Measurements from ENCODE around the gene KRTAP12-4.
A peak's percentile ranks its signal among the peaks of the same experiment; 100 is the strongest.

Gene KRTAP12-4

DNA sequence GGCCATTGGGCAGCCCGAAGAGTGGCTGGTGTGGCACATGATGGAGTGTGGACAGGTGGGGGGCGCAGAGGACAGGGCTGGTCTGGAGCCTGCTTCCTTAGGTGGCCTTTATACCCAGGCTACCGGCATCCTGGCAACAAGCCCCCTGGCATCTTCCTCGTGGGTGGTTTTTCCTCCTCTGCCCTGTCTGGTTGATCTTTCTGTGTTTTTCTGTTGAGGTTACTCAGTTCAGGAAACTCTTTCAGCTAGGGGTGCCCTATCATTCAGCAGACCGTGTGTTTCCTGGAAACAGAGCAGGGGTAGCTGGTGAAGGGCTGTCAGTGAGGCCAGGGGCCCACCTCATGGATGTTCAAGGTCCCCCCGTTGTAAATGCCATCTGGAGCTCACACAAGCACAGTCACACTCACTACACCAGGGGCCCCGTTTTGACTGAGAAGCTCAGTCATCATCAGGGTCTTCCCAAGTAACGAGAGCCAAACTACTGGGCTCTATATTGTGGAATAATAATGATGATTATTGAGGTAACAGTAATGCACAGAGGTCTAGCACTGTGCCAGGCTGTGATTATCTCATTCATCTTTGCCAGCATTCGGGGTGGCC is at the start of gene KRTAP12-4:
TSS of gene KRTAP12-4 (minus strand) at position 84 of the 600 bp plus-strand sequence. CDS start at position 39, 45 bp downstream.
- DNase-seq: no peak

DNA sequence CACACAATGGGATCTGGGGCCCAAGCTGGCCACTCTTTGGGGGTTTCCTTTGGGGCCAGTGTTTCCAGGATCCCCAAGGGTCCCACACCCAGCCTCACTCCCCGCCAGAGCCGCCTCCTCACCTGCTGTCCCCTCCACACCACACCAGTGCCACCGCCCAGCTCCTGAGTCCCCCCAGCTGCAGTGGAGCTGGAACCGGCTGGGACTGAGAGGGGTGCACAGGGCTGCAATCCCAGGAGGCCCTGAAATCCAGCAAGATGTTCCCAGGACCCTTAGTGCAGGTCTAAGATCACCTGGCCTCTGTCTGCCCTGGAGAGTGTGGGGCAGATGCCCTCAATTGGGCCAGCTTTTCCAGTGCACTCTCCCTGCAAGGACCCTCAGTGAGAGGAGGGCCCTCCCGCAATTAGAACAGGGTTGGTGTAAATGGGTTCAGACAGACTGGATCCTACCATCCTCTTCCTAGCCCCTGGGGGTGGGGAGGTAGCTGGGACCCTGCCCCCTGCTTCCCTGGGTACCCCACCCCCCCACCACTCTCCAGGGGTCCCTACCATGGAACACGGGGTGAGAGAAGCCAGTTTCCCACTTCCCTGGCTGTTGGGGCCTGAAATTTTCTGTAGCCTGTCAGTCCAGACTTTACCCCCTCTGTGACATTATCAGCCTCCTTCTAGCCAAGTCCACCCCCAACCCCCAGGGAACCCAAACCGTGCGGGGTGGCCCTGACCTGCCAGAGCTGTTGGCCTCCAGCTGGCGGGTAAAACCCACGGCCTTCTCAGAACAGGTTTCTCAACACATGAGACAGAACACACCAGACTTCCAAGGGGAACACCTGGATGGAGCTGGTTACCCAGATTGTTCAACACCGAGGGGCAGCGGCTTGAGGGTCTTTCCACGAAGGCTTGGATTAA is 49.5 kb upstream of the KRTAP12-4 start:
- DNase-seq: peak in 1 of 2 donors; percentile 11

GRCh38 chr21:44702973-44703730 is 48.7 kb upstream of the KRTAP12-4 start:
- peak in 1 of 2 donors; percentile 17 for DNase-seq

- peak in 1 of 2 donors; percentile 8 for DNase-seq
Observed at GRCh38 chr21:44702111-44702972, 47.9 kb upstream of the KRTAP12-4 start.

- DNase-seq: peak in 1 of 2 donors; percentile 9
Observed at GRCh38 chr21:44701541-44701940, 47.1 kb upstream of the KRTAP12-4 start.

- peak in 1 of 2 donors; percentile 1 for DNase-seq
Observed at GRCh38 chr21:44701023-44701400, 46.6 kb upstream of the KRTAP12-4 start.

GRCh38 chr21:44700101-44701022 is 45.9 kb upstream of the KRTAP12-4 start:
- peak in 1 of 2 donors; percentile 8 for DNase-seq

DNA sequence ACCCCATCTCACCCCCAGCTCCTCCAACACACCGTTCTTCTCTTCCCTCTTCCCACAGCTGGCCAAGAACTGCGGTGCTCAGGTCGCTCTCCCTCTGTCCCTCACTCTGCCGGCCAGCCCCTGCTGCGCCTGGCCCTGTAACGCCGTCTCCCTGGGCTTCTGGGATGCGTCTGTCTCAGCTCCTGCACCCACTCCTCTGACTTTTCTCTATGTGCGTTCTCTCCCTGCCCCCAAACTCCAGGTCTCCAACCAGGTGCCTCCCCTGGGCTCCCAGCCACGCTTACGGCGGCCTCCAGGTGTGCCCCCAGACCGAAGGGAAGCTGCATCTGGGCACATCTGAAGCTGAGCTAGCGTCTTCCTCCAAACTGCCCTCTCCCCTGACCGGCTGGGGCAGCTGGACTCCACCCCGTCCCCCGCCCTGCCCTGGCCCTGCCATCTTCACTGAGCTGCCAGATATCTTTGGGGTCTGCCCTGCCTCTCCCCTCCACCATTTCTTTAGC is 45.1 kb upstream of the KRTAP12-4 start:
- peak in 1 of 2 donors; percentile 3 for DNase-seq

GRCh38 chr21:44697811-44698734 is 43.6 kb upstream of the KRTAP12-4 start:
- peak in 1 of 2 donors; percentile 13 for DNase-seq

DNA sequence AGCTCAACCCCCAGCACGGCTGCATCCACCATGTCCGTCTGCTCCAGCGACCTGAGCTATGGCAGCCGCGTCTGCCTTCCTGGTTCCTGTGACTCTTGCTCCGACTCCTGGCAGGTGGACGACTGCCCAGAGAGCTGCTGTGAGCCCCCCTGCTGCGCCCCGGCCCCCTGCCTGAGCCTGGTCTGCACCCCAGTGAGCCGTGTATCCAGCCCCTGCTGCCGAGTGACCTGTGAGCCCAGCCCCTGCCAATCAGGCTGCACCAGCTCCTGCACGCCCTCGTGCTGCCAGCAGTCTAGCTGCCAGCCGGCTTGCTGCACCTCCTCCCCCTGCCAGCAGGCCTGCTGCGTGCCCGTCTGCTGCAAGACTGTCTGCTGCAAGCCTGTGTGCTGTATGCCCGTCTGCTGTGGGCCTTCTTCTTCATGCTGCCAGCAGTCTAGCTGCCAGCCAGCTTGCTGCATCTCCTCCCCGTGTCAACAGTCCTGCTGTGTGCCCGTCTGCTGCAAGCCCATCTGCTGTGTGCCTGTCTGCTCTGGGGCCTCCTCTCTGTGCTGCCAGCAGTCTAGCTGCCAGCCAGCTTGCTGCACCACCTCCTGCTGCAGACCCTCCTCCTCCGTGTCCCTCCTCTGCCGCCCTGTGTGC is 42.8 kb upstream of the KRTAP12-4 start, which contains the start of gene KRTAP10-12:
TSS of gene KRTAP10-12 (plus strand) at position 1 of the 639 bp plus-strand sequence. CDS start at position 31, 30 bp downstream.
- DNase-seq: peak in 1 of 2 donors; percentile 11

- DNase-seq: peak in 1 of 2 donors; percentile 12
Observed at GRCh38 chr21:44696572-44696971, 42.1 kb upstream of the KRTAP12-4 start.

GRCh38 chr21:44695641-44696040 is 41.2 kb upstream of the KRTAP12-4 start:
- DNase-seq: peak in 1 of 2 donors; percentile 6

GRCh38 chr21:44695184-44695583 is 40.7 kb upstream of the KRTAP12-4 start:
- peak in 1 of 2 donors; percentile 9 for DNase-seq

GRCh38 chr21:44694776-44695175 is 40.3 kb upstream of the KRTAP12-4 start:
- peak in 1 of 2 donors; percentile 16 for DNase-seq

GRCh38 chr21:44692798-44693512 is 38.5 kb upstream of the KRTAP12-4 start:
- DNase-seq: no peak

DNA sequence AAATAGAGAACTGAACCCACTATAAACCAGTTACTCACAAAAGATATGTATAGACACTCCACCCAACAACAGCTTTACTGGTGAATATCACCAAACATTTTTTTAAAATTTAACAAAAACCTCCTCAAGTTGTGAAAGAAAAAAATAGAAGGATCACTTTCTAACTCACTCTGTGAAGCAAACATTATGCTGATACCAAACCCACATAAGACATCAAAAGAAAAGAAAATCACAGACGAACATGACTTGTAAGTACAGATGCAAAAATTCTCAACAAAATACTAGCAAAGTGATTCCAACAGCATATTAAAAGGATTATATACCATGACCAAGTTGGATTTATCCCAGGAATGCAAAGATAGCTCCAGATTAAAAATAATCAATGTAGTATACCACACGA is 37.2 kb upstream of the KRTAP12-4 start:
- no peak for DNase-seq

DNA sequence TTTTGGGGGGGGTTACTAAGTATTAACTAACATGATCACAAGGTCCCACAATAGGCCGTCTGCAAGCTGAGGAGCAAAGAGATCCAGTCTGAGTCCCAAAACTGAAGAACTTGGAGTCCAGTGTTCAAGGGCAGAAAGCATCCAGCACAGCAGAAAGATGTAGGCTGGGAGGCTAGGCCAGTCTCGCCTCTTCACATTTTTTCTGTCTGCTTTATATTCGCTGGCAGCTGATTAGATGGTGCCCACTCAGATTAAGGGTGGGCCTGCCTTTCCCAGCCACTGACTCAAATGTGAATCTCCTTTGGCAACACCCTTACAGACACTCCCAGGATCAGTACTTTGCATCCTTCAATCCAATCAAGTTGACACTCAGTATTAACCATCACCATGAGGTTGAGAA is 35.3 kb upstream of the KRTAP12-4 start:
- DNase-seq: peak in 1 of 2 donors; percentile 13

DNA sequence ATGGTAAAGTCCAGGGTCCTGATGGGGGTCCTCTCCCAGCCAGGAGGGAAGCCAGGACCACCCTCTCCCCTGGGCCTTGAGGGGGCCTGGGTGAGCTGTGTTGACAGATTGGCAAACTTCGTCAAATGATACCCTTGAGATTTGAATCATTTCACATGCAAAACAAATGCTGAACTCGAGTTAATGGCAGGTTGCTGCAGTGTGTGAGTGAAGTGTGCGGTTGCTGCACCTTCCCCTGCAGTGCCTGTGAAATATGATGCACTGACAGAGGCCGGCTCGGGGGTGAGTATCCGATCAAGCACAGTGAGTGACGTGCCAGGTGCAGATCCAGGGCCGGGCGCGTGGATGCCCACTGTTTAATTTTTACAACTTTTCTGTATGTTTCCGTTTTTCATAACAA is 33.2 kb upstream of the KRTAP12-4 start:
- DNase-seq: no peak

Measured in stimulated activated CD4-positive, alpha-beta T cell treated with anti-CD3 and anti-CD28 coated beads, Interleukin-2, amount 100 ng/mL, for 24 hours (primary cell).